C4-2B (cell line): ENCODE data around the gene ZMYM5.
"Not testable (repeated sequence)": the region's sequence is repeated elsewhere in the genome, so short reads cannot be mapped to it uniquely, and the experiment has no call there.

ENCODE experiments used
- H3K27ac ChIP-seq: fragments of 450-650 bp; 2 replicates; pipeline ENCODE4 v1.5.1; 2017
- CTCF ChIP-seq: fragments of 450-650 bp; conservative IDR thresholded peaks from 2 replicates; pipeline ENCODE4 v1.5.1; 2017; ENCODE audit warnings: mild to moderate bottlenecking
- ZFX ChIP-seq: fragments of 450-650 bp; IDR thresholded peaks from 2 replicates; pipeline ENCODE4 v1.6.1; 2017

The ZMYM5 gene

DNA sequence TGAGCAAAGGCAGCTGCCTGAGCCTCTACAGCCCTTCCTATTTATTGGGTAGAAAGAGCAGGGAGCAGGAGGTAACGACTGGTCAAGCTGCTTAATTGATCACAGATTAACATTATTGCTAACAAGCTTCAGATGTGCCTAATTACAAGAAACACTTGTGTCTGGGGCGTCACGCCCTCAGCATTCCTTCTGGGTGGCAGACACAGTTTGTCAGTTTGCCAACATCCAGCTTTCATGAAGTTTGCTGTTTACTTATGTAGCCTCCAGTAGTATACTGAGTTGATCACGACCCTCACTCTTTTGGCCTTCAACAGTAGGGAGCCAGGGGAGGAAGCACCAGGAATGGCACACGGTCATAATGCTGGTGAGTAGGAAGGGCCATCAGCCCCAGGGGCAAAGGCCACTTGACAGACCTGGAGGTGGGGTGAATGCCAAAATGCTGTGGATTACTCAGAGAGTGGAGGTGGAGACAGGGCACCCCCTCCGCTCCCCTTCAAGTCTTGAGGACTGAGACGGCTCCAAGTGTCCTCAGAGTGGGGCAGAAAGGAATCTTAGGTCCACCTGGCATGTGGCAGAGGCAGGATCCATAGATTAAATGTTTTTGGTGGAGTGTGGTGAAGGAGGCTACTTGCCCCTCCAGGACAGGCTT is 45.8 kb downstream of the ZMYM5 start:
- TF ChIP-seq ZFX (no peak), CTCF (no peak)
- no peak overlapping the region for H3K27ac ChIP-seq

DNA sequence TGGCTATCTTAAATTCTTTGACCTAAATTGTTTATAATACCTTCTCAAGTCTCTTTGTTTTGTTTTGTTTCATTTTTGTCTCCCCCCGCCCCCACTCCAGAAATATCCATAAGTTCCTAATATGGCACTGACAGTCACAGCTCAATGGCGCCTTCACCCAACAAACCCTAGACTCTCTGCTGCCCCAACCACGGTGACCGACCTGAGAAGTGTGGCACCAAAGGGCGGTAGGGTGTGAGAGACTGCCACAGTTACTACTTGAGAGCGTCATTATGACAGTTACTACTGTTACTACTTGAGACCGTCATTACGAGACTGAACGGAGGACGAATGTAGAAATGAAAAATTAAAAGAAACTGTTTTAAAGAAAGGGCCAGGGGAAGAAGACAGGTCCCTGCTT is 46.3 kb downstream of the ZMYM5 start:
- no peak overlapping the region for H3K27ac ChIP-seq
- TF ChIP-seq CTCF (no peak), ZFX (no peak)

DNA sequence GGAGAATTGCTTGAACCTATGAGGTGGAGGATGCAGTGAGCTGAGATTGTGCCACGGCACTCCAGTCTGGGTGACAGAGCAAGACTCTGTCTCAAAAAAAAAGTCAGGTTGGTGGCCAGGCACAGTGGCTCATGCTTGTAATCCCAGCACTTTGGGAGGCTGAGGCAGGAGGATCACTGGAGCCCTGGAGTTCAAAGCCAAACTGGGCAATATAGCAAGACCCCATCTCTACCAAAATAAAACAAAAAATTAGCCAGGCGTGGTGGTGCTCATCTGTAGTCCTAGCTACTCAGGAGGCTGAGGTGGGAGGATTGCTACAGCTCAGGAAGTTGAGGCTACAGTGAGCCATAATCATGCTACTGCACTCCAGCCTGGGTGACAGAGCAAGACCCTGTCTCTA is 47.6 kb downstream of the ZMYM5 start:
- H3K27ac ChIP-seq, result not testable (repeated sequence)

DNA sequence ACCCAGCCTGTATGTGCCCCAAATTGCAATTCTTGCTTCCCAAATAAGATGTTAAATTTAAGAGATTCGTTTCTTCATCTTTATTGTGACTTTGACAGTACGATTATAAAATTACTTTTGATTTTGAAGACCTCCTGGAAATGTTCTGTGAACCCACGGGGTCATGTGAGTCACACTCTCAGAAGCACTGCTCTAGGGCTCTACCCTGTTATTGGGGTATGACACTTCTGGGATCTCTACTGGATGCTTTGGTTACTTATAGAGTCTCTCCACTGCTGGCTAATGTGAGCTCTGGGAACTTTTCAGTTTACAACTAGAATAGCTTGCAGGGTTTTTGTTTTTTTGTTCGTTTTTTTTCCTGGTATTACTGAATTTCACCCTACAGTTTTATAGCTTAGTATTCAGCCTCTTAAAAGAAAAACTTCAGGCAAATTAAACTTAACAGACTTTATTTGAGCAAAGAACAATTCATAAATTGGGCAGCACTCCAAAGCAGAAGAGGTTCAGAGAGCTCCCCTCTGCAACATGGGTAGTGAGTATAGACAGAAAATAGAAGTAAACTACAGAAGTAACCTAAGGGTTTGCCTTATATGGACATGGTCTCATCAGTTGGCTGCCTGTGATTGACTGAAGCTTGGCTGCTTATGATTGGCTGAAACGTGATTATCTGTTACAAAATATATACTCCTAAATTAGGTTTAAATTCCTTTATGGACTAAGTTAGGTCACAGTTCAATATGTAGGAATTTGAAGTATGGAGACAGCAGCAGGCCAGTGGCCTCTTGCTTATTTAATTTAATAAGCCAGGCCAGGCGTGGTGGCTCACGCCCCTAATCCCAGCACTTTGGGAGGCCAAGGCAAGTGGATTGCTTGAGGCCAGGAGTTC is 52.2 kb downstream of the ZMYM5 start:
- H3K27ac ChIP-seq, result no peak overlapping the region
- TF ChIP-seq ZFX (no peak), CTCF (no peak)

DNA sequence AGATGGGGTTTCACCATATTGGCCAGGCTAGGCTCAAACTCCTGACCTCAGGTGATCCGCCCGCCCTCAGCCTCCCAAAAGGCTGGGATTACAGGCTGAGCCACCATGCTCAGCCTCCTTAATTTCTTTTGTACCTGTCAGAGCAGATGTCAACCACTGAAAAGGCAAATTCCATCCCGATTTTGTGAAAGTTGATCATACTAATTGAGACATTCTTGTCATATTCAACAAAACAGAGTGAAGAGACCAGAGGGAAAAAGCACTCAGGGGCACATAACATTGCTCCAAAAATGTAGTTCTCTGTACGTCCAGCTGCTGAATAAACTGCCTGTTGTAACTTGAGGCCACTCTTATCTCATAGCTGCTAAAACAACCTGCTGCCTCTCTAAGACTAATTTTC is 53.3 kb downstream of the ZMYM5 start:
- TF ChIP-seq ZFX (no peak), CTCF (no peak)
- H3K27ac ChIP-seq, result no peak overlapping the region

- H3K27ac ChIP-seq, result no peak overlapping the region
- TF ChIP-seq CTCF (no peak), ZFX (no peak)
These were observed 57.7 kb downstream of the ZMYM5 start for GRCh38 chr13:19805765-19806164.

DNA sequence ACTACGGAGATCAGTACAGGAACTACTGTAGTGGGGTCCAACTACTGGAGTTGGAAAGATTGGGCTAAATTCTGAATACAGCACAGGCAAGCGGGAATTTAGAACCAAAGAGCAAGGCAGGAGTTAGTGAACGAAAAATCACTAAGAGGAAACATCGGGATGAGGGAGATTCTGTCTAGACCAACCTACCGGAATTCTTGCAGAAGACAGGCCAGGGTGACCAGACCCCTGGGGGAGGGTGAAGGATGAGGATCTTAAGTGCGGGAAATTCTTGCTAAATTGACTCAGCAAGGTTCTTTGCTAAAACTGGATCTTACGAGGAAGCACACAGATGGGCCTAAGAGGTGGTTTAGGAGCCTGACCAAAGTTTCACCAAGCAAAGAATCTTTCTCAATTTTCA is 67.5 kb downstream of the ZMYM5 start:
- no peak for TF ChIP-seq CTCF
- TF ChIP-seq ZFX, result no peak

GRCh38 chr13:19794631-19795030 is 68.8 kb downstream of the ZMYM5 start:
- TF ChIP-seq CTCF, result no peak
- TF ChIP-seq ZFX, result no peak
- H3K27ac ChIP-seq, result no peak overlapping the region

More for the DNA sequence above, 67.5 kb downstream of the ZMYM5 start:
- no peak overlapping the region for H3K27ac ChIP-seq
